Measurements from ENCODE around the gene JAM2.

Gene JAM2

GRCh38 chr21:25638660-25639550 lies at the start of gene JAM2:
JAM2 (plus strand) TSS chr21:25639258; CDS start chr21:25639822, 564 bp downstream.
- no peak within 1 kb of the TSS for H3K4me3 ChIP-seq (ENCODE audit: low read depth, low read length)
- no peak for DNase-seq (ENCODE audit: low read depth)
- TF ChIP-seq CTCF (IDR thresholded peaks at IDR 0.05; ENCODE audit: control insufficient read depth, extremely low read depth, insufficient read depth) = no peak

GRCh38 chr21:25589887-25590286 lies 49.2 kb upstream of the JAM2 start:
- TF ChIP-seq CTCF (IDR thresholded peaks at IDR 0.05; ENCODE audit: control insufficient read depth, extremely low read depth, insufficient read depth) = no peak
- H3K4me3 ChIP-seq (ENCODE audit: low read depth, low read length) = no peak overlapping the region
- no peak for DNase-seq (ENCODE audit: low read depth)

- TF ChIP-seq CTCF (IDR thresholded peaks at IDR 0.05; ENCODE audit: control insufficient read depth, extremely low read depth, insufficient read depth) = peak; percentile 72
- DNase-seq (ENCODE audit: low read depth) = peak; percentile 66
- H3K4me3 ChIP-seq (ENCODE audit: low read depth, low read length) = peak within 1 kb of the TSS; percentile 59
Measured at GRCh38 chr21:25607151-25608043, 31.7 kb upstream of the JAM2 start, which contains the start of gene MRPL39. MRPL39 (minus strand) TSS chr21:25607481; CDS start chr21:25607475, 6 bp downstream.

GRCh38 chr21:25608044-25608737 lies 30.9 kb upstream of the JAM2 start:
- H3K4me3 ChIP-seq (ENCODE audit: low read depth, low read length) = peak overlapping the region; percentile 59
- TF ChIP-seq CTCF (IDR thresholded peaks at IDR 0.05; ENCODE audit: control insufficient read depth, extremely low read depth, insufficient read depth) = peak; percentile 98
- DNase-seq (ENCODE audit: low read depth) = peak; percentile 56

GRCh38 chr21:25614441-25614840 lies 24.6 kb upstream of the JAM2 start:
- DNase-seq (ENCODE audit: low read depth) = no peak
- H3K4me3 ChIP-seq (ENCODE audit: low read depth, low read length) = no peak overlapping the region
- TF ChIP-seq CTCF (IDR thresholded peaks at IDR 0.05; ENCODE audit: control insufficient read depth, extremely low read depth, insufficient read depth) = no peak

GRCh38 chr21:25615880-25616279 lies 23.2 kb upstream of the JAM2 start:
- no peak for TF ChIP-seq CTCF (IDR thresholded peaks at IDR 0.05; ENCODE audit: control insufficient read depth, extremely low read depth, insufficient read depth)
- no peak overlapping the region for H3K4me3 ChIP-seq (ENCODE audit: low read depth, low read length)
- no peak for DNase-seq (ENCODE audit: low read depth)

Measured in LNCaP clone FGC (cell line).